GM12878 (cell line): ENCODE data around the gene LPIN3. TPM values are rescaled to one million over a fixed set of nuclear protein-coding genes. Genes with fewer than 3 reads are reported as not detected.
A peak's percentile ranks its signal among the peaks of the same experiment; 100 is the strongest.

Experiments
- BACH1 ChIP-seq: fragments of 450-650 bp; IDR thresholded peaks from 2 replicates; pipeline ENCODE4 v1.6.1; 2017; ENCODE audit warnings: mild to moderate bottlenecking, borderline replicate concordance
- BHLHE40 ChIP-seq, 2 experiments: fragments of 450-650 bp in 1 of 2; IDR thresholded peaks; 2 replicates each; pipeline ENCODE4 v1.6.1; 2011 to 2017; ENCODE audit warnings: low read depth in 2 of 2, borderline replicate concordance in 1 of 2, improper control_type of control experiment in 1 of 2, low read length in 1 of 2, mild to moderate bottlenecking in 1 of 2
- BMI1 ChIP-seq: fragments of 450-650 bp; IDR thresholded peaks from 2 replicates; pipeline ENCODE4 v1.6.1; 2016; ENCODE audit warnings: mild to moderate bottlenecking, moderate library complexity, borderline replicate concordance
- CHD1 ChIP-seq: IDR thresholded peaks from 2 replicates; pipeline ENCODE4 v1.6.1; 2012; ENCODE audit warnings: low read depth, low read length, improper control_type of control experiment
- NR2C1 ChIP-seq: fragments of 450-650 bp; IDR thresholded peaks from 2 replicates; pipeline ENCODE4 v1.6.1; 2017; ENCODE audit warnings: antibody characterized with exemption, mild to moderate bottlenecking, moderate library complexity
- NR2C2 ChIP-seq: IDR thresholded peaks from 2 replicates; pipeline ENCODE4 v1.6.1; 2011; ENCODE audit warnings: borderline replicate concordance, low read depth; ENCODE audit not compliant: control insufficient read depth, insufficient read length
- RB1 ChIP-seq: fragments of 450-650 bp; formaldehyde crosslinking; IDR thresholded peaks from 2 replicates; pipeline ENCODE4 v1.6.1; 2017; ENCODE audit warnings: mild to moderate bottlenecking, borderline replicate concordance
- SPI1 ChIP-seq: IDR thresholded peaks from 2 replicates; pipeline ENCODE4 v1.6.1; 2011; ENCODE audit warnings: low read depth, mild to moderate bottlenecking, low read length, moderate library complexity, borderline replicate concordance; ENCODE audit not compliant: insufficient read depth
- SREBF2 ChIP-seq: IDR thresholded peaks from 2 replicates; pipeline ENCODE4 v1.6.1; 2012; ENCODE audit warnings: mild to moderate bottlenecking, low read length
- YY1 ChIP-seq: IDR thresholded peaks from 2 replicates; pipeline ENCODE4 v1.6.1; 2011; ENCODE audit warnings: low read depth, mild to moderate bottlenecking, low read length
- ZNF217 ChIP-seq: fragments of 450-650 bp; IDR thresholded peaks from 2 replicates; pipeline ENCODE4 v1.6.1; 2017; ENCODE audit warnings: antibody characterized with exemption, mild to moderate bottlenecking
- polyA plus RNA-seq, 11 experiments: library from polyadenylated mRNA; depleted of rRNA in 4 of 11; unstranded in 6 of 11; stranded (reverse) in 5 of 11; fragments of >200 nt; fragmentation: Nextera tagmentation in 4 of 11; fragmentation: Illumina TruSeq in 1 of 11; extraction: Ambion mirVana in 4 of 11; extraction: Trizol in 1 of 11; gene quantifications; 1 replicate in 1 of 11; 2 replicates in 10 of 11; pipeline versions ENCODE4 v1.2.1 to v1.2.3, GENCODE V29; 2011 to 2016; ENCODE audit warnings: inconsistent platforms in 2 of 11, missing spikeins in 2 of 11, low read depth in 1 of 11
- total RNA-seq, 4 experiments: library from RNA; depleted of rRNA in 3 of 4; stranded (reverse); fragments of >200 nt in 3 of 4; fragmentation: Illumina TruSeq in 1 of 4; extraction: Trizol in 1 of 4; gene quantifications; 2 replicates each; pipeline versions ENCODE4 v1.2.1 to v1.2.3, GENCODE V29; 2013 to 2021
- TF ChIP-seq, protein P1 (sequence below): fragments of 450-650 bp; conservative IDR thresholded peaks from 2 replicates; pipeline ENCODE4 v1.6.1; 2017; ENCODE audit warnings: mild to moderate bottlenecking, moderate library complexity
- TF ChIP-seq, protein P2 (sequence below): fragments of 450-650 bp; IDR thresholded peaks from 2 replicates; pipeline ENCODE4 v1.6.1; 2016; ENCODE audit warnings: mild to moderate bottlenecking, moderate library complexity, borderline replicate concordance
- TF ChIP-seq, protein P3 (sequence below): fragments of 450-650 bp; IDR thresholded peaks from 2 replicates; pipeline ENCODE4 v1.6.1; 2016; ENCODE audit warnings: mild to moderate bottlenecking
- TF ChIP-seq, protein P4 (sequence below): fragments of 450-650 bp; IDR thresholded peaks from 2 replicates; pipeline ENCODE4 v1.6.1; 2018; ENCODE audit warnings: borderline replicate concordance, mild to moderate bottlenecking; ENCODE audit not compliant: partially characterized antibody

Gene LPIN3
- total and polyA plus RNA-seq, 10 of the 15 experiments (the other 5 are each of a cell fraction or from before 2014, with no cell fraction given) = 0.13 to 1.3 (median 0.51) TPM

DNA sequence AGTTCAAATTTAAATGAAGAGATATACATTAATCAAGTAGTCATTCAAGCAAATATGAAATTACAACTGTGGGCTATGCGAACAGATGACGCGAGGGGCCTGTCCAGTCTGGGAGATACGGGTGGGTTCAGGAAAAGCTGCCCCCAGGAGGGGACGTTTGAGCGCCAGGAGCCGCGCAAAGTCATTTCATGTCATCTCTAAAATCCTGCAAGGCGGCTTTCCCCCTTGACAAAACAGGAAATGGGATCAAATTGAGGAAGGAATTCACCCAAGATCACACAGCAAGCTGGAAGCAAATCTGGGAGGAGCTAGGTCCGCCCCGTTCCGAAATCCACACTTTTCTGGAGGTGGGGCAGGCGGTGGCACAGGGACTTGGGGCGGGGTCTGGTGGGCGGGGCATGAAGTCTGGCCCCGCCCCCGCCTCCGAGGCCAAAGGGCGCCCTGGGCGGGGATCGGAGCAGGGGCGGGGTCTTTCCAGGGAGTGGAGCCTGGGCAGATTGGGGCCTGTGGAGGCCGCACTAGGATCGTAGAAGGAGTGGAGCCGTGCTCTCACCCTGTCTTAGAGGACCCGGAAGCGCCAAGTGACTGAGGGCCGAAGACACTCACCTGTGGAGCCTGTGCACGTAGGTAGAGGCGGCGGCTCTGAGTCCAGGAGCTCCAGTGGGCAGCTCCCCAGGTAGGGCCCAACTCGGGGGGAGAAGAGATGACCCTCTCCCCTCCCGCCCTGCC, at the start of gene LPIN3 (continued):
- TF ChIP-seq NR2C2 = no peak
- TF ChIP-seq SPI1 = 0 out of 2 replicates have a peak, but pooled peaks have one; percentile 2
- no peak for TF ChIP-seq SREBF2
- TF ChIP-seq BACH1 = no peak
- TF ChIP-seq, protein P1, sequence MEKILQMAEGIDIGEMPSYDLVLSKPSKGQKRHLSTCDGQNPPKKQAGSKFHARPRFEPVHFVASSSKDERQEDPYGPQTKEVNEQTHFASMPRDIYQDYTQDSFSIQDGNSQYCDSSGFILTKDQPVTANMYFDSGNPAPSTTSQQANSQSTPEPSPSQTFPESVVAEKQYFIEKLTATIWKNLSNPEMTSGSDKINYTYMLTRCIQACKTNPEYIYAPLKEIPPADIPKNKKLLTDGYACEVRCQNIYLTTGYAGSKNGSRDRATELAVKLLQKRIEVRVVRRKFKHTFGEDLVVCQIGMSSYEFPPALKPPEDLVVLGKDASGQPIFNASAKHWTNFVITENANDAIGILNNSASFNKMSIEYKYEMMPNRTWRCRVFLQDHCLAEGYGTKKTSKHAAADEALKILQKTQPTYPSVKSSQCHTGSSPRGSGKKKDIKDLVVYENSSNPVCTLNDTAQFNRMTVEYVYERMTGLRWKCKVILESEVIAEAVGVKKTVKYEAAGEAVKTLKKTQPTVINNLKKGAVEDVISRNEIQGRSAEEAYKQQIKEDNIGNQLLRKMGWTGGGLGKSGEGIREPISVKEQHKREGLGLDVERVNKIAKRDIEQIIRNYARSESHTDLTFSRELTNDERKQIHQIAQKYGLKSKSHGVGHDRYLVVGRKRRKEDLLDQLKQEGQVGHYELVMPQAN = no peak
- TF ChIP-seq YY1 = no peak
- no peak for TF ChIP-seq BHLHE40 (IDR thresholded peaks at IDR 0.05; ENCODE audit: borderline replicate concordance in 1 of 2, low read depth in 2 of 2, low read length in 1 of 2)
- TF ChIP-seq ZNF217 = no peak
- TF ChIP-seq, protein P2, sequence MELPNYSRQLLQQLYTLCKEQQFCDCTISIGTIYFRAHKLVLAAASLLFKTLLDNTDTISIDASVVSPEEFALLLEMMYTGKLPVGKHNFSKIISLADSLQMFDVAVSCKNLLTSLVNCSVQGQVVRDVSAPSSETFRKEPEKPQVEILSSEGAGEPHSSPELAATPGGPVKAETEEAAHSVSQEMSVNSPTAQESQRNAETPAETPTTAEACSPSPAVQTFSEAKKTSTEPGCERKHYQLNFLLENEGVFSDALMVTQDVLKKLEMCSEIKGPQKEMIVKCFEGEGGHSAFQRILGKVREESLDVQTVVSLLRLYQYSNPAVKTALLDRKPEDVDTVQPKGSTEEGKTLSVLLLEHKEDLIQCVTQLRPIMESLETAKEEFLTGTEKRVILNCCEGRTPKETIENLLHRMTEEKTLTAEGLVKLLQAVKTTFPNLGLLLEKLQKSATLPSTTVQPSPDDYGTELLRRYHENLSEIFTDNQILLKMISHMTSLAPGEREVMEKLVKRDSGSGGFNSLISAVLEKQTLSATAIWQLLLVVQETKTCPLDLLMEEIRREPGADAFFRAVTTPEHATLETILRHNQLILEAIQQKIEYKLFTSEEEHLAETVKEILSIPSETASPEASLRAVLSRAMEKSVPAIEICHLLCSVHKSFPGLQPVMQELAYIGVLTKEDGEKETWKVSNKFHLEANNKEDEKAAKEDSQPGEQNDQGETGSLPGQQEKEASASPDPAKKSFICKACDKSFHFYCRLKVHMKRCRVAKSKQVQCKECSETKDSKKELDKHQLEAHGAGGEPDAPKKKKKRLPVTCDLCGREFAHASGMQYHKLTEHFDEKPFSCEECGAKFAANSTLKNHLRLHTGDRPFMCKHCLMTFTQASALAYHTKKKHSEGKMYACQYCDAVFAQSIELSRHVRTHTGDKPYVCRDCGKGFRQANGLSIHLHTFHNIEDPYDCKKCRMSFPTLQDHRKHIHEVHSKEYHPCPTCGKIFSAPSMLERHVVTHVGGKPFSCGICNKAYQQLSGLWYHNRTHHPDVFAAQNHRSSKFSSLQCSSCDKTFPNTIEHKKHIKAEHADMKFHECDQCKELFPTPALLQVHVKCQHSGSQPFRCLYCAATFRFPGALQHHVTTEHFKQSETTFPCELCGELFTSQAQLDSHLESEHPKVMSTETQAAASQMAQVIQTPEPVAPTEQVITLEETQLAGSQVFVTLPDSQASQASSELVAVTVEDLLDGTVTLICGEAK = no peak
- TF ChIP-seq, protein P3, sequence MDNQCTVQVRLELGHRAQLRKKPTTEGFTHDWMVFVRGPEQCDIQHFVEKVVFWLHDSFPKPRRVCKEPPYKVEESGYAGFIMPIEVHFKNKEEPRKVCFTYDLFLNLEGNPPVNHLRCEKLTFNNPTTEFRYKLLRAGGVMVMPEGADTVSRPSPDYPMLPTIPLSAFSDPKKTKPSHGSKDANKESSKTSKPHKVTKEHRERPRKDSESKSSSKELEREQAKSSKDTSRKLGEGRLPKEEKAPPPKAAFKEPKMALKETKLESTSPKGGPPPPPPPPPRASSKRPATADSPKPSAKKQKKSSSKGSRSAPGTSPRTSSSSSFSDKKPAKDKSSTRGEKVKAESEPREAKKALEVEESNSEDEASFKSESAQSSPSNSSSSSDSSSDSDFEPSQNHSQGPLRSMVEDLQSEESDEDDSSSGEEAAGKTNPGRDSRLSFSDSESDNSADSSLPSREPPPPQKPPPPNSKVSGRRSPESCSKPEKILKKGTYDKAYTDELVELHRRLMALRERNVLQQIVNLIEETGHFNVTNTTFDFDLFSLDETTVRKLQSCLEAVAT = 0 out of 2 replicates have a peak, but pooled peaks have one; percentile 6
- no peak for TF ChIP-seq RB1
- no peak for TF ChIP-seq BMI1
- TF ChIP-seq NR2C1 = peak; percentile 62
- no peak for TF ChIP-seq CHD1
- TF ChIP-seq, protein P4, sequence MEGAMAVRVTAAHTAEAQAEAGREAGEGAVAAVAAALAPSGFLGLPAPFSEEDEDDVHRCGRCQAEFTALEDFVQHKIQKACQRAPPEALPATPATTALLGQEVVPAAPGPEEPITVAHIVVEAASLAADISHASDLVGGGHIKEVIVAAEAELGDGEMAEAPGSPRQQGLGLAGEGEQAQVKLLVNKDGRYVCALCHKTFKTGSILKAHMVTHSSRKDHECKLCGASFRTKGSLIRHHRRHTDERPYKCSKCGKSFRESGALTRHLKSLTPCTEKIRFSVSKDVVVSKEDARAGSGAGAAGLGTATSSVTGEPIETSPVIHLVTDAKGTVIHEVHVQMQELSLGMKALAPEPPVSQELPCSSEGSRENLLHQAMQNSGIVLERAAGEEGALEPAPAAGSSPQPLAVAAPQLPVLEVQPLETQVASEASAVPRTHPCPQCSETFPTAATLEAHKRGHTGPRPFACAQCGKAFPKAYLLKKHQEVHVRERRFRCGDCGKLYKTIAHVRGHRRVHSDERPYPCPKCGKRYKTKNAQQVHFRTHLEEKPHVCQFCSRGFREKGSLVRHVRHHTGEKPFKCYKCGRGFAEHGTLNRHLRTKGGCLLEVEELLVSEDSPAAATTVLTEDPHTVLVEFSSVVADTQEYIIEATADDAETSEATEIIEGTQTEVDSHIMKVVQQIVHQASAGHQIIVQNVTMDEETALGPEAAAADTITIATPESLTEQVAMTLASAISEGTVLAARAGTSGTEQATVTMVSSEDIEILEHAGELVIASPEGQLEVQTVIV = no peak
